OCI-LY3 (cell line): ENCODE data around the gene ADRB1.

ENCODE experiments used
- CTCF ChIP-seq: fragments of 200-600, 300-600 bp; sonication (generic); IDR thresholded peaks from 2 replicates; pipeline ENCODE4 v1.5.1; 2014; ENCODE audit warnings: antibody characterized with exemption, low read length, low read depth
- EZH2phosphoT487 ChIP-seq: fragments of 200-600 bp; shearing (Covaris generic); IDR thresholded peaks from 2 replicates; pipeline ENCODE4 v1.6.1; 2018; ENCODE audit warnings: antibody characterized with exemption, mixed run types, low read depth

- TF ChIP-seq CTCF (no peak), EZH2phosphoT487 (no peak)
Observed at GRCh38 chr10:114081911-114082583, 38.4 kb downstream of the ADRB1 start.
